ENCODE results near the gene VCPKMT.

VCPKMT gene

GRCh38 chr14:50110323-50111037 is 5.9 kb downstream of the VCPKMT start:
- TF ChIP-seq CEBPB (IDR thresholded peaks at IDR 0.05) = no peak

- TF ChIP-seq USF1 (IDR thresholded peaks at IDR 0.05) (no peak), NFIC (IDR thresholded peaks at IDR 0.05) (no peak), FOXM1 (IDR thresholded peaks at IDR 0.05; ENCODE audit: borderline replicate concordance, low read depth) (no peak), TEAD4 (IDR thresholded peaks at IDR 0.05) (no peak), CREB1 (IDR thresholded peaks at IDR 0.05; ENCODE audit: low read depth) (no peak), MAX (IDR thresholded peaks at IDR 0.05) (no peak), REST (IDR thresholded peaks at IDR 0.05; ENCODE audit: low read depth) (no peak), EGR1 (IDR thresholded peaks at IDR 0.05) (no peak), YY1 (IDR thresholded peaks at IDR 0.05; ENCODE audit: low read depth) (no peak)
Observed at GRCh38 chr14:50109342-50109741, 7.0 kb downstream of the VCPKMT start.

- TF ChIP-seq EGR1 (IDR thresholded peaks at IDR 0.05) = no peak
- TF ChIP-seq TCF12 (IDR thresholded peaks at IDR 0.05; ENCODE audit: low read depth) = no peak
- no peak for TF ChIP-seq EP300 (IDR thresholded peaks at IDR 0.05; ENCODE audit: borderline replicate concordance)
- no peak for TF ChIP-seq USF1 (IDR thresholded peaks at IDR 0.05)
- no peak for TF ChIP-seq TAF1 (IDR thresholded peaks at IDR 0.05; ENCODE audit: low read depth)
- no peak for TF ChIP-seq CREB1 (IDR thresholded peaks at IDR 0.05; ENCODE audit: low read depth)
- no peak for TF ChIP-seq MAX (IDR thresholded peaks at IDR 0.05)
- TF ChIP-seq TEAD4 (IDR thresholded peaks at IDR 0.05) = no peak
- TF ChIP-seq ZBTB7A (IDR thresholded peaks at IDR 0.05; ENCODE audit: low read depth) = no peak
- no peak for TF ChIP-seq CEBPB (IDR thresholded peaks at IDR 0.05)
- TF ChIP-seq NFIC (IDR thresholded peaks at IDR 0.05) = no peak
- no peak for TF ChIP-seq FOXM1 (IDR thresholded peaks at IDR 0.05; ENCODE audit: borderline replicate concordance, low read depth)
- TF ChIP-seq RAD21 (IDR thresholded peaks at IDR 0.05; ENCODE audit: low read depth) = no peak
- TF ChIP-seq YY1 (IDR thresholded peaks at IDR 0.05; ENCODE audit: low read depth) = no peak
- no peak for TF ChIP-seq REST (IDR thresholded peaks at IDR 0.05; ENCODE audit: low read depth)
Observed at GRCh38 chr14:50107850-50108249, 8.5 kb downstream of the VCPKMT start.

GRCh38 chr14:50106178-50106577 is 10.2 kb downstream of the VCPKMT start:
- TF ChIP-seq CEBPB (IDR thresholded peaks at IDR 0.05) (no peak), TEAD4 (IDR thresholded peaks at IDR 0.05) (no peak), TAF1 (IDR thresholded peaks at IDR 0.05; ENCODE audit: low read depth) (no peak), REST (IDR thresholded peaks at IDR 0.05; ENCODE audit: low read depth) (no peak), RAD21 (IDR thresholded peaks at IDR 0.05; ENCODE audit: low read depth) (no peak), CREB1 (IDR thresholded peaks at IDR 0.05; ENCODE audit: low read depth) (no peak), USF1 (IDR thresholded peaks at IDR 0.05) (no peak), EP300 (IDR thresholded peaks at IDR 0.05; ENCODE audit: borderline replicate concordance) (no peak)
